ENCODE measurements around the gene HRH2. TPM values are rescaled to one million over a fixed set of nuclear protein-coding genes. Genes with fewer than 3 reads are reported as not detected.

HRH2 gene
- total and polyA plus RNA-seq, 7 donors, result 0.17 to 7.0 (median 0.51) TPM

DNA sequence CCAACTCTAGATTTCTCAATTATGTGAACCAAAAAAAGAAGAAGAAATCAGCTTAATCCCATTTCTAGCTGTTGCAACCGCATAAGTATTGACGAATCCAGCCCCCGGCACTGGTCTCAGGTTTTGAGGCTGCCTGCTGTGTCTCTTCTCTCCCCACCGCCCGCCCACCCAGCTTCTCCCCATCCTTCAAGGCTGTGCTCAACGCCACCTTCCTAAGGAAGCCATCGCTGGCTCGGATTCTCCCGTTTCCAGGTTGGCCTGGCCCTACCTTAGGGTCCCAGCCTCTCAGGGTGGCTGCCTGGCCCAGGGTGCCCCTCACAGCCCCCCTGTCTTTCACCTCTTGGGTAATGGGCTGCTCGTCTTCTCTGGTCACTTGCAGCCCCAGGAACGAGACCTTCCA is 77.8 kb downstream of the HRH2 start:
- H3K27ac ChIP-seq, result no peak overlapping the region
- H3K36me3 ChIP-seq (ENCODE audit: insufficient read depth in 1 of 2, low read depth in 1 of 2), result no peaks in the 10 kb centered on the region
- intact Hi-C loops (cut with DNase I), result no loop called here
- TF ChIP-seq, protein P1, sequence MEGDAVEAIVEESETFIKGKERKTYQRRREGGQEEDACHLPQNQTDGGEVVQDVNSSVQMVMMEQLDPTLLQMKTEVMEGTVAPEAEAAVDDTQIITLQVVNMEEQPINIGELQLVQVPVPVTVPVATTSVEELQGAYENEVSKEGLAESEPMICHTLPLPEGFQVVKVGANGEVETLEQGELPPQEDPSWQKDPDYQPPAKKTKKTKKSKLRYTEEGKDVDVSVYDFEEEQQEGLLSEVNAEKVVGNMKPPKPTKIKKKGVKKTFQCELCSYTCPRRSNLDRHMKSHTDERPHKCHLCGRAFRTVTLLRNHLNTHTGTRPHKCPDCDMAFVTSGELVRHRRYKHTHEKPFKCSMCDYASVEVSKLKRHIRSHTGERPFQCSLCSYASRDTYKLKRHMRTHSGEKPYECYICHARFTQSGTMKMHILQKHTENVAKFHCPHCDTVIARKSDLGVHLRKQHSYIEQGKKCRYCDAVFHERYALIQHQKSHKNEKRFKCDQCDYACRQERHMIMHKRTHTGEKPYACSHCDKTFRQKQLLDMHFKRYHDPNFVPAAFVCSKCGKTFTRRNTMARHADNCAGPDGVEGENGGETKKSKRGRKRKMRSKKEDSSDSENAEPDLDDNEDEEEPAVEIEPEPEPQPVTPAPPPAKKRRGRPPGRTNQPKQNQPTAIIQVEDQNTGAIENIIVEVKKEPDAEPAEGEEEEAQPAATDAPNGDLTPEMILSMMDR (IDR thresholded peaks at IDR 0.05), result no peak
- ATAC-seq, result no peak
- H3K4me1 ChIP-seq, result no peaks in the 10 kb centered on the region
- H3K27me3 ChIP-seq (ENCODE audit: insufficient read depth in 3 of 3, low read length in 2 of 3), result peaks cover 0 to 23% (median 15%) of the 10 kb centered on the region in 3 donors
- 70 to 76% (median 74%) methylated on average over 11 of the region's 11 CpGs for WGBS, 3 donors
- no peak overlapping the region for H3K4me3 ChIP-seq
- DNase-seq, result no peak
- no peaks in the 10 kb centered on the region for H3K9me3 ChIP-seq

DNA sequence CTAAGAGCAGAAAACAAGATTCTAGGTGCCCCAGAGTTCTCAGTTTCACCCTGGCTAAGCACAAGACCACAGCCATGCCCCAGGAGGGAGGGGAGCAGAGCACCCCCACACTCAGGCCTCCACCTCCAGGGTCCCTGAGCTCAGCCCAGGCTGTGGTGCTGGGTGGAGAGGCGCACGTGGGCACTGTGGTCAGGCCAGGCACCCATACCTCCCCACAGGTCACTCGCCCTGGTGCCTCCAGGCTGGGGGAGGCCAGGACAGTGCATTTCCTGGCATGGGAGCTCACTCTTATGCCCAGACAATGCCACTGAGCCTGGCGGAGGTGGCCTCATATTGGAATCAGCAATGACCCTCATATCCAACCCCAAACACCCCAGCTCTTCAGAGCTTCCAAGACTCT is 78.8 kb downstream of the HRH2 start:
- 71 to 82% (median 78%) methylated on average over 4 of the region's 4 CpGs for WGBS, 3 donors
- Histone ChIP-seq H3K27me3 (ENCODE audit: insufficient read depth in 3 of 3, low read length in 2 of 3) (peaks cover 0 to 17% (median 15%) of the 10 kb centered on the region in 3 donors), H3K36me3 (ENCODE audit: insufficient read depth in 1 of 2, low read depth in 1 of 2) (no peaks in the 10 kb centered on the region), H3K4me3 (no peak overlapping the region), H3K27ac (no peak overlapping the region), H3K9me3 (no peaks in the 10 kb centered on the region), H3K4me1 (no peaks in the 10 kb centered on the region)
- ATAC-seq (no peak), DNase-seq (no peak)
- TF ChIP-seq, protein P1 (IDR thresholded peaks at IDR 0.05), result no peak
- intact Hi-C loops (cut with DNase I), result no loop called here

DNA sequence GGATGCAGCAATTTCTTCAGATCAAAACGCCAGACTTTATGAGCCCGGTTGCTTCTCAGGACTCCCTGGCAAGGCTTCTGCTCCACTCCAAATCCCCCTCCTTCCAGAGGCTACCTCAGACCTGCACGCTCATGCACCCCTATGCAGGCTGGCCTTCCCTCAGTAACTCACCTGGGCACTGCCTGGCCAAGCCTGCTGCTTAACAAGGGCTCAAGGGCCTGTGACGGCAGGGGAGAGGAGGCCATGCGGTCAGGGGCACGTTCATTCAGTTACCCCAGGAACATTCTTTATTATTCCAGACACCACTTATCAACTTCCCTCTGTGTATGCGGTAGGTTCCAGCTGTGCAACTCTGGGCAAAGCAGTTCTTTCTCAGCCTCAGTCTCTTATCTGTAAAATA is 79.6 kb downstream of the HRH2 start:
- H3K4me1 ChIP-seq, result no peaks in the 10 kb centered on the region
- no peaks in the 10 kb centered on the region for H3K36me3 ChIP-seq (ENCODE audit: insufficient read depth in 1 of 2, low read depth in 1 of 2)
- ATAC-seq, result no peak
- H3K27ac ChIP-seq, result no peak overlapping the region
- no peak for DNase-seq
- TF ChIP-seq, protein P1 (IDR thresholded peaks at IDR 0.05), result no peak
- H3K4me3 ChIP-seq, result no peak overlapping the region
- 67 to 69% (median 68%) methylated on average over 7 of the region's 7 CpGs for WGBS, 3 donors
- no peaks in the 10 kb centered on the region for H3K9me3 ChIP-seq
- intact Hi-C loops (cut with DNase I), result no loop called here
- H3K27me3 ChIP-seq (ENCODE audit: insufficient read depth in 3 of 3, low read length in 2 of 3), result peaks cover 0 to 15% (median 15%) of the 10 kb centered on the region in 3 donors

DNA sequence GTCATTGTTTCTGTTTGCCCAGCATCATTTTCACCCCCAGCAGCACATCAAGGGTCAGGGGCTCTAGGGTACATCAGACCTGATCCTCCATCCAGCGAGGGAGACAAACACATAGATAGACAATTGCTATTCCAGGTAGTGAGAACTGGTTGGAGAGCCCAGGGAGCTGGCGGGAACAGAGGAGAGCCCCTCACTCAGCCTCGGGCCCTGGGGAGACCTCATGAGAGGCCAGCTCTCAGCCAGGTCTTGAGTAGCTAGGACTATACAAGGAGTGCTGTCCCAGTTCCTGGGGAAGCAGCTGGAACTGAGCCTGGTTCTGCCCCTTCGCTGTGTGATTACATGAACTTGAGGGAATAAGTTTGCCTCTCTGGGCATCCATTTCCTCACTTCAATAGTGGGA is 80.3 kb downstream of the HRH2 start:
- no peak overlapping the region for H3K27ac ChIP-seq
- no peaks in the 10 kb centered on the region for H3K4me1 ChIP-seq
- TF ChIP-seq, protein P1 (IDR thresholded peaks at IDR 0.05), result no peak
- 78 to 84% (median 81%) methylated on average over 4 of the region's 4 CpGs for WGBS, 3 donors
- peaks cover 0 to 15% (median 15%) of the 10 kb centered on the region in 3 donors for H3K27me3 ChIP-seq (ENCODE audit: insufficient read depth in 3 of 3, low read length in 2 of 3)
- H3K36me3 ChIP-seq (ENCODE audit: insufficient read depth in 1 of 2, low read depth in 1 of 2), result no peaks in the 10 kb centered on the region
- intact Hi-C loops (cut with DNase I), result no loop called here
- ATAC-seq (no peak), DNase-seq (no peak)
- no peaks in the 10 kb centered on the region for H3K9me3 ChIP-seq
- H3K4me3 ChIP-seq, result no peak overlapping the region

DNA sequence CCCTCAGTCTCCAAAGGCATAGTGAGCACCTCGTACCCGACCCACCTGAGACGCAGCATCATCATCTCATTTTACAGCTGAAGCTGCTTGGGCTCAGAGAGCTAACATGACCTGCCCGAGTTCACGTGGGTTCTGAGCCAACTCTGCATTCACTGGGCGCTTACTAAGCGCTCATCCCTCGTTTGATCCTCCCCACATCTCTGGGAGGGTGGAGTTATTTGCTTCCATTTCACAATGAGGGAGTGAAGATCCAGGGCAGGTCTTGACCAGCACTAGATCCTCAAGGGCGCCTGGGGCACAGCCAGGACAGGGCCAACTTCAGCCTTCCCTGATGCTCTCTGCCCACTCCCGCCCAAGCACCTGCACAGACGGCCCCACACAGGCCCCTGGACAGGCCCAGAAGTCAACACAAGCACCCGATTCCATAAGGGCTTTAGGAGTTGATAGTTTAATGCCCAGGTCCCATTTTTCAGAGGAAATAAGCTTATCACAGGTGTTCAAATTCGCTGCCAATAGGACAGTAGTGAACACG is 80.8 kb downstream of the HRH2 start:
- Histone ChIP-seq H3K36me3 (ENCODE audit: insufficient read depth in 1 of 2, low read depth in 1 of 2) (no peaks in the 10 kb centered on the region), H3K4me1 (no peaks in the 10 kb centered on the region), H3K9me3 (no peaks in the 10 kb centered on the region), H3K27ac (no peak overlapping the region), H3K27me3 (ENCODE audit: insufficient read depth in 3 of 3, low read length in 2 of 3) (peaks cover 0 to 15% (median 13%) of the 10 kb centered on the region in 3 donors), H3K4me3 (no peak overlapping the region)
- intact Hi-C loops (cut with DNase I), result no loop called here
- DNase-seq, result no peak
- no peak for ATAC-seq
- 69 to 75% (median 72%) methylated on average over 14 of the region's 14 CpGs for WGBS, 3 donors
- TF ChIP-seq, protein P1 (IDR thresholded peaks at IDR 0.05), result no peak

Measured in psoas muscle (tissue), 8 donors.